Neural progenitor cell (in vitro differentiated cells): ENCODE results near the gene SUGCT. TPM values are rescaled to one million over a fixed set of nuclear protein-coding genes. Genes with fewer than 3 reads are reported as not detected.

Experiments used
- DNase-seq: peaks from one replicate; pipeline ENCODE4 v3.0.0-alpha.2; 2016; ENCODE audit warnings: low spot score
- H2AFZ ChIP-seq: fragments of 200-600 bp; sonication (generic); replicated peaks from 2 replicates; pipeline ENCODE4 v1.6.1; 2016; ENCODE audit warnings: antibody characterized with exemption
- H3F3A ChIP-seq: fragments of 200-600 bp; sonication (generic); 2 replicates; pipeline ENCODE4 v1.6.1; 2016; ENCODE audit warnings: antibody characterized with exemption, low read depth
- H3K27ac ChIP-seq: fragments of 200-600 bp; sonication (generic); 2 replicates; pipeline ENCODE4 v1.5.1; 2016; ENCODE audit warnings: mild to moderate bottlenecking
- H3K27me3 ChIP-seq: fragments of 200-600 bp; sonication (generic); 2 replicates; pipeline ENCODE4 v1.6.1; 2016; ENCODE audit warnings: mild to moderate bottlenecking, moderate library complexity
- H3K36me3 ChIP-seq: fragments of 200-600 bp; sonication (generic); 2 replicates; pipeline ENCODE4 v1.5.1; 2016
- H3K4me1 ChIP-seq: fragments of 200-600 bp; sonication (generic); 2 replicates; pipeline ENCODE4 v1.6.1; 2016; ENCODE audit warnings: mixed run types
- H3K4me2 ChIP-seq: fragments of 200-600 bp; sonication (generic); 2 replicates; pipeline ENCODE4 v1.6.1; 2016
- H3K4me3 ChIP-seq: fragments of 200-600 bp; sonication (generic); 2 replicates; pipeline ENCODE4 v1.5.1; 2016
- H3K79me2 ChIP-seq: fragments of 200-600 bp; sonication (generic); 2 replicates; pipeline ENCODE4 v1.6.1; 2016; ENCODE audit warnings: low read depth
- H3K9ac ChIP-seq: fragments of 200-600 bp; sonication (generic); 2 replicates; pipeline ENCODE4 v1.6.1; 2016
- H3K9me3 ChIP-seq: fragments of 200-600 bp; sonication (generic); 2 replicates; pipeline ENCODE4 v1.5.1; 2016; ENCODE audit warnings: low read depth
- H4K20me1 ChIP-seq: fragments of 200-600 bp; sonication (generic); 2 replicates; pipeline ENCODE4 v1.6.1; 2016; ENCODE audit warnings: low read depth
- H3K27ac Mint-ChIP-seq: 3 replicates; pipeline ENCODE4 v1.8.0; 2021; ENCODE audit warnings: mixed read lengths
- H3K27me3 Mint-ChIP-seq: 2 replicates; pipeline ENCODE4 v1.8.0; 2022; ENCODE audit warnings: low read depth, mild to moderate bottlenecking, inconsistent platforms, moderate library complexity, mixed read lengths; ENCODE audit not compliant: insufficient read depth
- H3K36me3 Mint-ChIP-seq: 3 replicates; pipeline ENCODE4 v1.8.0; 2021; ENCODE audit warnings: mixed read lengths
- H3K4me1 Mint-ChIP-seq: 3 replicates; pipeline ENCODE4 v1.8.0; 2021; ENCODE audit warnings: mixed read lengths
- H3K4me3 Mint-ChIP-seq: 3 replicates; pipeline ENCODE4 v1.8.0; 2021; ENCODE audit warnings: mild to moderate bottlenecking, moderate library complexity, mixed read lengths
- H3K9me3 Mint-ChIP-seq: 3 replicates; pipeline ENCODE4 v1.8.0; 2020; ENCODE audit warnings: mixed read lengths
- EZH2 ChIP-seq: fragments of 200-600 bp; sonication (generic); IDR thresholded peaks from 2 replicates; pipeline ENCODE4 v1.6.1; 2017; ENCODE audit warnings: antibody characterized with exemption, mild to moderate bottlenecking, moderate library complexity
- EZH2phosphoT487 ChIP-seq: fragments of 200-600 bp; sonication (generic); IDR thresholded peaks from 2 replicates; pipeline ENCODE4 v1.6.1; 2017; ENCODE audit warnings: antibody characterized with exemption
- total RNA-seq: library from RNA; depleted of rRNA; stranded (reverse); fragments of >200 nt; gene quantifications from 2 replicates; pipeline ENCODE4 v1.2.3, GENCODE V29; 2015; ENCODE audit warnings: low replicate concordance
- TF ChIP-seq, protein P1 (sequence below): fragments of 200-600 bp; sonication (generic); IDR thresholded peaks from 2 replicates; pipeline ENCODE4 v1.5.1; 2017; ENCODE audit warnings: antibody characterized with exemption, mild to moderate bottlenecking

The SUGCT gene
- total RNA-seq, 1 donor from 2014 or later = 10.1 TPM

DNA sequence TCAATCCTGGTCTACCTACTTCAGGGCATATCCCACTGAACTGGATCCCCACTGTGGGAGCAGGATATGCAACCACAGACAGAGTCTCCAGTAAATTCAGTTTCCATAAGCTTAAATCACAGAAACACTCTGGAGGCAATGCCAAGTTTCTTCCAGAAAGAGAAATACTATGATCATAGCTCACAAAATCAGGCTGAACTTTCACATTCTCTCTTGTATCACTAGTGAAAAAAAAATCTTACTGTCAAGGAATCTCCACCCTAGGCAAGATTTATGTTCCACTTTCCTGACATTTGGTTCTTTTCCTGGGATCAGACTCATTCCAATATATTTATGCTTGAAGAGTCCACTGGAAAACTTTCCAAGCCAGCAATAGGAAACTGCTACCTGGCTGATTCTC lies 749.0 kb downstream of the SUGCT start:
- no peak overlapping the region for H3K27ac ChIP-seq
- no peaks in the 10 kb centered on the region for H3K27me3 Mint-ChIP-seq
- no peaks in the 10 kb centered on the region for H3K79me2 ChIP-seq
- no peak for DNase-seq
- no peaks in the 10 kb centered on the region for H3K4me1 ChIP-seq
- H3K4me2 ChIP-seq = no peak overlapping the region
- no peaks in the 10 kb centered on the region for H3K4me1 Mint-ChIP-seq
- H3K9me3 Mint-ChIP-seq = no peaks in the 10 kb centered on the region
- H3K4me3 Mint-ChIP-seq = no peak overlapping the region
- H3K9me3 ChIP-seq = no peaks in the 10 kb centered on the region
- H3K36me3 Mint-ChIP-seq = no peaks in the 10 kb centered on the region
- no peak overlapping the region for H3K4me3 ChIP-seq
- no peaks in the 10 kb centered on the region for H3K36me3 ChIP-seq
- H4K20me1 ChIP-seq = no peaks in the 10 kb centered on the region
- TF ChIP-seq EZH2 (no peak), EZH2phosphoT487 (no peak)
- TF ChIP-seq, protein P1, sequence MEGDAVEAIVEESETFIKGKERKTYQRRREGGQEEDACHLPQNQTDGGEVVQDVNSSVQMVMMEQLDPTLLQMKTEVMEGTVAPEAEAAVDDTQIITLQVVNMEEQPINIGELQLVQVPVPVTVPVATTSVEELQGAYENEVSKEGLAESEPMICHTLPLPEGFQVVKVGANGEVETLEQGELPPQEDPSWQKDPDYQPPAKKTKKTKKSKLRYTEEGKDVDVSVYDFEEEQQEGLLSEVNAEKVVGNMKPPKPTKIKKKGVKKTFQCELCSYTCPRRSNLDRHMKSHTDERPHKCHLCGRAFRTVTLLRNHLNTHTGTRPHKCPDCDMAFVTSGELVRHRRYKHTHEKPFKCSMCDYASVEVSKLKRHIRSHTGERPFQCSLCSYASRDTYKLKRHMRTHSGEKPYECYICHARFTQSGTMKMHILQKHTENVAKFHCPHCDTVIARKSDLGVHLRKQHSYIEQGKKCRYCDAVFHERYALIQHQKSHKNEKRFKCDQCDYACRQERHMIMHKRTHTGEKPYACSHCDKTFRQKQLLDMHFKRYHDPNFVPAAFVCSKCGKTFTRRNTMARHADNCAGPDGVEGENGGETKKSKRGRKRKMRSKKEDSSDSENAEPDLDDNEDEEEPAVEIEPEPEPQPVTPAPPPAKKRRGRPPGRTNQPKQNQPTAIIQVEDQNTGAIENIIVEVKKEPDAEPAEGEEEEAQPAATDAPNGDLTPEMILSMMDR = no peak
- no peak overlapping the region for H3K9ac ChIP-seq
- no peaks in the 10 kb centered on the region for H3K27me3 ChIP-seq
- no peak overlapping the region for H2AFZ ChIP-seq
- no peak overlapping the region for H3K27ac Mint-ChIP-seq
- H3F3A ChIP-seq = no peaks in the 10 kb centered on the region

DNA sequence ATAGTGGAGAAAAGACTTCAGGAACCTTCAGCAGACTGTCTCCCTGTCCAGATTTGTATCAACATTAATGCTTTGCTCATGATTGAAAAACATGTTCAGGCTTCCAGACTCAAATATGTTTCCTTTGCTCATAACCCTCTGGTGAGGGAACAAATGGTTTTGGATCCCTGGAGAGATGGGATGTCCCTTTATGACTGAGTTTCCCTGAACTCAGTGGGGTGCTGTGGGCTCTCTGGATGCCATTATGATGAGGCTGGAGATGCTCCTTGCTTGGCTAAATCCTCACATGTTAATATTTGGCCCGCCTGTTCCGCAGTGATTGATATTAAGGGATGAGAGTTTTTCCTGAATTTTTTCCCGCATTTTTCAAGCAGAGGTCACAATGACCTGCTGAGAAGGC lies 749.4 kb downstream of the SUGCT start:
- Mint-ChIP-seq H3K4me3 (no peak overlapping the region), H3K4me1 (no peaks in the 10 kb centered on the region), H3K27me3 (peaks cover 2% of the 10 kb centered on the region), H3K9me3 (no peaks in the 10 kb centered on the region), H3K36me3 (no peaks in the 10 kb centered on the region), H3K27ac (no peak overlapping the region)
- Histone ChIP-seq H3K4me3 (no peak overlapping the region), H3K27me3 (no peaks in the 10 kb centered on the region), H3K27ac (no peak overlapping the region), H2AFZ (no peak overlapping the region), H3K36me3 (no peaks in the 10 kb centered on the region), H3K4me1 (no peaks in the 10 kb centered on the region), H3K4me2 (no peak overlapping the region), H3K9me3 (no peaks in the 10 kb centered on the region), H4K20me1 (no peaks in the 10 kb centered on the region), H3K9ac (no peak overlapping the region), H3F3A (no peaks in the 10 kb centered on the region), H3K79me2 (no peaks in the 10 kb centered on the region)
- DNase-seq = no peak
- TF ChIP-seq EZH2 = no peak

DNA sequence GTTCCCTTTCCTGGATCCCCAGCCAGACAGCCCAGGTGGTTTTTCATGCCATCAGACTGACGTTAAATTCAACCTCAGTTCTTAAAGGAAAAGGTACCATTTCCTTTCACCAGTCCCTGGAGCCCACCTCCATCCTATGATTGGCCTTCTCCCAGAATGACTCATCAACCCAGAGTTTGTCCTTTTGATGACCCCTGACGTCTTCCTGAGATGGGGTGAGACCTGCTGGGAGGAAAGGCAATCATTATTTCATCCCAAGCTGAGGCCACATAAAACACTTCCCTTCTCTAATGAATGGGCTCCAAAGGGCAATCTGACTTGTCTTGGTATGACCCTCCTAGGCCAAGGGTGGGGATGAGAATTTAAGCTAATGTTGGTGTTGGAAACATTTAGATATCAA lies 750.7 kb downstream of the SUGCT start:
- Histone ChIP-seq H3K36me3 (no peaks in the 10 kb centered on the region), H3K4me3 (no peak overlapping the region), H3K9ac (no peak overlapping the region), H3K79me2 (no peaks in the 10 kb centered on the region), H3F3A (no peaks in the 10 kb centered on the region), H3K27me3 (no peaks in the 10 kb centered on the region), H3K4me1 (no peaks in the 10 kb centered on the region), H3K27ac (no peak overlapping the region), H2AFZ (no peak overlapping the region), H3K4me2 (no peak overlapping the region), H4K20me1 (no peaks in the 10 kb centered on the region), H3K9me3 (no peaks in the 10 kb centered on the region)
- no peak for DNase-seq
- peaks cover 2% of the 10 kb centered on the region for H3K27me3 Mint-ChIP-seq
- no peaks in the 10 kb centered on the region for H3K4me1 Mint-ChIP-seq
- TF ChIP-seq, protein P1 = no peak
- no peak for TF ChIP-seq EZH2phosphoT487
- TF ChIP-seq EZH2 = no peak
- H3K27ac Mint-ChIP-seq = no peak overlapping the region
- no peaks in the 10 kb centered on the region for H3K36me3 Mint-ChIP-seq
- no peak overlapping the region for H3K4me3 Mint-ChIP-seq
- no peaks in the 10 kb centered on the region for H3K9me3 Mint-ChIP-seq

DNA sequence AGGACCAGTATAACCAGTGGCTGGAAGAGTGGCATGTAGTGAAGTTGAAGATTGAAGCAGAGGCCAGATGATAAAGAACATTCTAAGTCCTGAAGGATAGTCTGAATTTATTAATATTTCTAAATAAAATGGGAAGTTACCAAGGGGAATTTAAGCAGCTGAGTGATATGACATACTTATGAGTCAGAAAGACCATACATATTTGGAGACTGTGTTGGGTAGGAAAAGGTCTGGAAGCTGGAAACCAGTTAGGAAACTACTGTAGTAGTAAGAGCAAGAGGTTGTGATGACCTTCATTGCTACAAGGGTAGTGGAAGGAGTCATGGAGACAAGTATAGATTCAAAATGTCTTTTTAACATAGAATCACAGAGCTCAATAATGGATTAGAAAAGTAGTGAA lies 752.3 kb downstream of the SUGCT start:
- peaks cover 9% of the 10 kb centered on the region for H3K9me3 Mint-ChIP-seq

More for the DNA sequence above, 752.3 kb downstream of the SUGCT start:
- Histone ChIP-seq H3K27me3 (no peaks in the 10 kb centered on the region), H3K4me2 (no peak overlapping the region), H2AFZ (no peak overlapping the region), H3K9ac (no peak overlapping the region), H3K36me3 (no peaks in the 10 kb centered on the region), H3K4me1 (no peaks in the 10 kb centered on the region), H3K9me3 (no peaks in the 10 kb centered on the region), H4K20me1 (no peaks in the 10 kb centered on the region), H3K4me3 (no peak overlapping the region), H3K79me2 (no peaks in the 10 kb centered on the region), H3K27ac (no peak overlapping the region), H3F3A (no peaks in the 10 kb centered on the region)
- Mint-ChIP-seq H3K4me3 (no peak overlapping the region), H3K27me3 (peaks cover 2% of the 10 kb centered on the region), H3K36me3 (no peaks in the 10 kb centered on the region), H3K27ac (no peak overlapping the region), H3K4me1 (no peaks in the 10 kb centered on the region)
- no peak for DNase-seq
- TF ChIP-seq, protein P1 = no peak
- no peak for TF ChIP-seq EZH2
- TF ChIP-seq EZH2phosphoT487 = no peak
